Vagina (tissue), 2 donors: ENCODE measurements around the gene OGDH. TPM values are rescaled to one million over a fixed set of nuclear protein-coding genes. Genes with fewer than 3 reads are reported as not detected.

Experiments used
- DNase-seq, 2 donors: peaks; one replicate each; pipeline ENCODE4 v3.0.0-alpha.2; 2017; ENCODE audit errors: extremely low spot score in 2 of 2
- H3K27ac ChIP-seq: fragments of 200-600 bp; sonication (generic); one replicate; pipeline ENCODE4 v1.5.1; 2019
- H3K27me3 ChIP-seq: fragments of 200-600 bp; sonication (generic); one replicate; pipeline ENCODE4 v1.5.1; 2019
- H3K36me3 ChIP-seq, 2 donors: fragments of 200-600 bp; sonication (generic); one replicate each; pipeline ENCODE4 v1.5.1; 2017 to 2019
- H3K4me1 ChIP-seq: fragments of 200-600 bp; sonication (generic); one replicate; pipeline ENCODE4 v1.5.1; 2019
- H3K4me3 ChIP-seq, 2 donors: fragments of 200-600 bp; sonication (generic); 1 replicate in 1 of 2; 2 replicates in 1 of 2; pipeline ENCODE4 v1.5.1; 2016 to 2019
- H3K9me3 ChIP-seq: fragments of 200-600 bp; sonication (generic); one replicate; pipeline ENCODE4 v1.5.1; 2019
- POLR2A ChIP-seq, 2 donors: fragments of 450-650 bp; IDR thresholded peaks; one replicate each; pipeline ENCODE4 v1.6.1; 2017; ENCODE audit warnings: antibody characterized with exemption in 2 of 2, mild to moderate bottlenecking in 2 of 2, moderate library complexity in 2 of 2
- POLR2AphosphoS5 ChIP-seq, 2 donors: sonication (generic); formaldehyde crosslinking; IDR thresholded peaks; one replicate each; pipeline ENCODE4 v1.9.0; 2017; ENCODE audit warnings: antibody characterized with exemption in 2 of 2, mild to moderate bottlenecking in 2 of 2, low read depth in 1 of 2; ENCODE audit not compliant: insufficient read depth in 1 of 2
- intact Hi-C: fragments of 100-400 bp; cut with DNase I; formaldehyde crosslinking; loops from one replicate; pipeline ENCODE4 v1.15.1; 2023
- total RNA-seq: library from RNA; depleted of rRNA; stranded (reverse); fragments of >200 nt; gene quantifications from one replicate; pipeline ENCODE4 v1.2.3, GENCODE V29; 2016
- TF ChIP-seq, protein P1 (sequence below), 3 experiments: fragments of 450-650 bp in 2 of 3; fragments of 200-600 bp in 1 of 3; sonication (generic) in 1 of 3; IDR thresholded peaks; one replicate each; pipeline ENCODE4 v1.5.1; 2017 to 2019; ENCODE audit warnings: antibody characterized with exemption in 3 of 3, mild to moderate bottlenecking in 2 of 3, moderate library complexity in 2 of 3

Gene OGDH
- total RNA-seq, 1 donor from 2014 or later = 80.0 TPM

DNA sequence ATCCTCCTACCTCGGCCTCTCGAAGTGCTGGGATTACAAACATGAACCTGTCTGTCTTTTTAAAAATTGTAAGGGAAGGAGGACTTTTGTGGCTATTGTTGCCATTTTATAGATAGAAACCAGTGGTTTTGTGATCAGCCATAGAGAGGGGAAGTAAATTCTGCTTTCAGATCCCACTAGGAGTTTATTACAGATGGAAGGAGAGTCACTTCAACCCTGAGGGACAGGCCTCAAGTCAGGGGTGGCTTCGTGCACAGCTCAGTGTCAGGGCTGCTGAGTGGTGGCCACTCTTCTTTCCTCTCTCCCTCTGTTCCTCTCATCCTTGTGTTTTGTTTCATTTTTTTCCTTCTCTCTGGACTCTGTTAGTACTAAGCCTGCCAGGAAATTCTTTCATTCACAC lies 60.8 kb downstream of the OGDH start:
- peaks cover 0 to 24% of the 10 kb centered on the region in 2 donors for H3K36me3 ChIP-seq
- no peak overlapping the region for H3K4me3 ChIP-seq
- H3K4me1 ChIP-seq = no peaks in the 10 kb centered on the region
- no peak for DNase-seq
- no peaks in the 10 kb centered on the region for H3K27me3 ChIP-seq
- H3K9me3 ChIP-seq = no peaks in the 10 kb centered on the region
- H3K27ac ChIP-seq = no peak overlapping the region
- intact Hi-C loops = no loop called here
- TF ChIP-seq POLR2AphosphoS5 (IDR thresholded peaks at IDR 0.05; ENCODE audit: insufficient read depth in 1 of 2, low read depth in 1 of 2) = no peak
- TF ChIP-seq POLR2A (IDR thresholded peaks at IDR 0.05) = no peak
- TF ChIP-seq, protein P1, sequence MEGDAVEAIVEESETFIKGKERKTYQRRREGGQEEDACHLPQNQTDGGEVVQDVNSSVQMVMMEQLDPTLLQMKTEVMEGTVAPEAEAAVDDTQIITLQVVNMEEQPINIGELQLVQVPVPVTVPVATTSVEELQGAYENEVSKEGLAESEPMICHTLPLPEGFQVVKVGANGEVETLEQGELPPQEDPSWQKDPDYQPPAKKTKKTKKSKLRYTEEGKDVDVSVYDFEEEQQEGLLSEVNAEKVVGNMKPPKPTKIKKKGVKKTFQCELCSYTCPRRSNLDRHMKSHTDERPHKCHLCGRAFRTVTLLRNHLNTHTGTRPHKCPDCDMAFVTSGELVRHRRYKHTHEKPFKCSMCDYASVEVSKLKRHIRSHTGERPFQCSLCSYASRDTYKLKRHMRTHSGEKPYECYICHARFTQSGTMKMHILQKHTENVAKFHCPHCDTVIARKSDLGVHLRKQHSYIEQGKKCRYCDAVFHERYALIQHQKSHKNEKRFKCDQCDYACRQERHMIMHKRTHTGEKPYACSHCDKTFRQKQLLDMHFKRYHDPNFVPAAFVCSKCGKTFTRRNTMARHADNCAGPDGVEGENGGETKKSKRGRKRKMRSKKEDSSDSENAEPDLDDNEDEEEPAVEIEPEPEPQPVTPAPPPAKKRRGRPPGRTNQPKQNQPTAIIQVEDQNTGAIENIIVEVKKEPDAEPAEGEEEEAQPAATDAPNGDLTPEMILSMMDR (IDR thresholded peaks at IDR 0.05) = no peak

DNA sequence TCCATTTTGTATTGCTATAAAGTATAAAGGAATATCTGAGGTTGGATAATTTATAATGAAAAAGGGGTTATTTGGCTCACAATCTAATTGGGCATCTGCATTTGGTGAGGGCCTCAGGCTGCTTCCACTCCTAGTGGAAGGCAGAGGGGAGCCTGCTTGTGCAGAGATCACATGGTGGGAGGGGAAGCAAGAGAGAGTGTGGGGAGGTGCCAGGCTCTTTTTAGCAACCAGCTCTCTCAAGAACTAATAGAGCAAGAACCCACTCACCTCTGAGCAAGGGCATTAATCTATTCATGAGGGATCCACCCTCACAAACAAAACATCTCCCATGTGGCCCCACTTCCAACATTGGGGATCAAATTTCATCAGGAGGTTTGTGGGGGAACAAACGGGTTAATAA lies 64.6 kb downstream of the OGDH start:
- H3K36me3 ChIP-seq = peaks cover 0 to 49% of the 10 kb centered on the region in 2 donors
- TF ChIP-seq, protein P1 (IDR thresholded peaks at IDR 0.05) = no peak
- TF ChIP-seq POLR2A (IDR thresholded peaks at IDR 0.05) (no peak), POLR2AphosphoS5 (IDR thresholded peaks at IDR 0.05; ENCODE audit: insufficient read depth in 1 of 2, low read depth in 1 of 2) (no peak)

DNA sequence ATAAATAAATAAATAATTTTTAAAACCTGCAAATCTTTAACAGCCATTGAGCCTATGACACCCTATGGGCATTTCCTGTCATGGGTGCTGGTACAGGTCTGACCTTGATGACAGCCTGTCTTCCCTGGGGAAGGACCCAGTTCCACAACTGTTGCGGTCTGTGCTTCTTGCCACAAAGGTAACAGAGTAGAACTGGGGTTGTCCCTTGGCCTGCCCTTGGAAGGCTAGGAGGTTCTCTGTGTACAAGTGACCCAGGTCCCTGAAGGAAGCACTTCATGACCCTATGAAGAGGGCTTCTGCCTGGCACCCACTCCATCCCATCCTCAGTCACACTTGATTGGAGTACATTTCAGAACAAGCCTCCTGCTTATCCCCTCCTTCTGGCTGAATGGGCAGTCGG lies 66.9 kb downstream of the OGDH start:
- peaks cover 6% of the 10 kb centered on the region for H3K4me1 ChIP-seq
- intact Hi-C loops = no loop called here
- no peak overlapping the region for H3K27ac ChIP-seq
- no peak overlapping the region for H3K4me3 ChIP-seq
- no peak for DNase-seq
- no peak for TF ChIP-seq POLR2AphosphoS5 (IDR thresholded peaks at IDR 0.05; ENCODE audit: insufficient read depth in 1 of 2, low read depth in 1 of 2)
- TF ChIP-seq, protein P1 (IDR thresholded peaks at IDR 0.05) = no peak
- TF ChIP-seq POLR2A (IDR thresholded peaks at IDR 0.05) = no peak
- H3K27me3 ChIP-seq = no peaks in the 10 kb centered on the region
- H3K36me3 ChIP-seq = peaks cover 0 to 39% of the 10 kb centered on the region in 2 donors
- no peaks in the 10 kb centered on the region for H3K9me3 ChIP-seq

More for the DNA sequence above, 64.6 kb downstream of the OGDH start:
- no peaks in the 10 kb centered on the region for H3K27me3 ChIP-seq
- H3K9me3 ChIP-seq = no peaks in the 10 kb centered on the region
- intact Hi-C loops = no loop called here
- no peaks in the 10 kb centered on the region for H3K4me1 ChIP-seq
- H3K4me3 ChIP-seq = no peak overlapping the region
- no peak overlapping the region for H3K27ac ChIP-seq
- DNase-seq = no peak

DNA sequence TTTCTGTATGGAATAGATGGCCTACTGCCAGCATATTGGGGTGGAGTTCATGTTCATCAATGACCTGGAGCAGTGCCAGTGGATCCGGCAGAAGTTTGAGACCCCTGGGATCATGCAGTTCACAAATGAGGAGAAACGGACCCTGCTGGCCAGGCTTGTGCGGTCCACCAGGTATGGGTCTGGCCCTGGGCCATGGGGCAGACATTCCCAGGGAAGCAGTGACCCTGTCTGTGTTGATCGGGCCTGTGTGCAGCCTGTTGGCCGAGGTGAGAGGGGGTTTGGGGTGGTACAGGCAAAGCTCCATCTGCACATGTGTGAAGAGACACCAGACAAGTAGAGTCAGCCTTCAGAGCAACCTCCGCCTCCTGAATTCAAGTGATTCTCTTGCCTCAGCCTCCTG lies 67.3 kb downstream of the OGDH start:
- Histone ChIP-seq H3K36me3 (peaks cover 0 to 39% of the 10 kb centered on the region in 2 donors), H3K27me3 (no peaks in the 10 kb centered on the region), H3K9me3 (no peaks in the 10 kb centered on the region), H3K27ac (no peak overlapping the region), H3K4me3 (no peak overlapping the region), H3K4me1 (peaks cover 10% of the 10 kb centered on the region)
- TF ChIP-seq, protein P1 (IDR thresholded peaks at IDR 0.05) = no peak
- intact Hi-C loops = no loop called here
- no peak for DNase-seq

DNA sequence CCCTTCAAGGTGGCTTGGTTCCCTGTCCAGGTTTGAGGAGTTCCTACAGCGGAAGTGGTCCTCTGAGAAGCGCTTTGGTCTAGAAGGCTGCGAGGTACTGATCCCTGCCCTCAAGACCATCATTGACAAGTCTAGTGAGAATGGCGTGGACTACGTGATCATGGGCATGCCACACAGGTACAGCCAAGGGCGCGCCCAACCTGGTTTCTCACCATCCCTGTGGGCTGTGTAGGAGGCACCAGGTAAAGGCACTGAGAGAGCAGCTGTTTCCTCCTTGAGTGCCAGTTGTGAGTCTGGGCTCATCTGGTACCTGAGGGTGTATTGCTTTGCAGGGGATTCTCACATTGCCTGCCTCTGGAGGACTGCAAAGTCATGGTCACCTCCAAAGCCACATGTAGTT lies 68.0 kb downstream of the OGDH start:
- Histone ChIP-seq H3K27ac (no peak overlapping the region), H3K36me3 (peaks cover 0 to 39% of the 10 kb centered on the region in 2 donors), H3K27me3 (no peaks in the 10 kb centered on the region), H3K9me3 (no peaks in the 10 kb centered on the region), H3K4me3 (no peak overlapping the region), H3K4me1 (peaks cover 17% of the 10 kb centered on the region)
- no peak for DNase-seq
- intact Hi-C loops = no loop called here
- TF ChIP-seq, protein P1 (IDR thresholded peaks at IDR 0.05) = no peak
- TF ChIP-seq POLR2A (IDR thresholded peaks at IDR 0.05) (no peak), POLR2AphosphoS5 (IDR thresholded peaks at IDR 0.05; ENCODE audit: insufficient read depth in 1 of 2, low read depth in 1 of 2) (no peak)
